Neural cell (in vitro differentiated cells): Measurements from ENCODE around the gene SLK.

Source experiments
- CTCF ChIP-seq: fragments of 450-650 bp; IDR thresholded peaks from 2 replicates; pipeline ENCODE4 v1.5.1; 2014; ENCODE audit warnings: antibody characterized with exemption, mild to moderate bottlenecking, moderate library complexity; ENCODE audit not compliant: poor library complexity, severe bottlenecking
- EP300 ChIP-seq: fragments of 450-650 bp; conservative IDR thresholded peaks from 2 replicates; pipeline ENCODE4 v1.6.1; 2014; ENCODE audit warnings: antibody characterized with exemption, mild to moderate bottlenecking, moderate library complexity; ENCODE audit not compliant: poor library complexity, severe bottlenecking
- EZH2 ChIP-seq: fragments of 200-600, 300-800 bp; shearing (Covaris generic), sonication (generic); IDR thresholded peaks from 2 replicates; pipeline ENCODE4 v1.6.1; 2014; ENCODE audit warnings: antibody characterized with exemption, low read length, borderline replicate concordance, mild to moderate bottlenecking; ENCODE audit not compliant: insufficient read depth, poor library complexity, severe bottlenecking
- MXI1 ChIP-seq: fragments of 450-650 bp; conservative IDR thresholded peaks from 2 replicates; pipeline ENCODE4 v1.6.1; 2014; ENCODE audit warnings: antibody characterized with exemption, mild to moderate bottlenecking; ENCODE audit not compliant: poor library complexity, severe bottlenecking
- SMC3 ChIP-seq: fragments of 450-650 bp; conservative IDR thresholded peaks from 2 replicates; pipeline ENCODE4 v1.6.1; 2014; ENCODE audit warnings: antibody characterized with exemption, mild to moderate bottlenecking, moderate library complexity; ENCODE audit not compliant: poor library complexity

- TF ChIP-seq CTCF (no peak), EZH2 (no peak), EP300 (no peak), MXI1 (no peak), SMC3 (no peak)
These were observed 34.7 kb upstream of the SLK start for GRCh38 chr10:103932271-103932670.
